Tibial nerve (tissue), 4 donors: Measurements from ENCODE around the gene MED12L. TPM values are rescaled to one million over a fixed set of nuclear protein-coding genes. Genes with fewer than 3 reads are reported as not detected.

Experiments
- DNase-seq, 2 donors: peaks; one replicate each; pipeline ENCODE4 v3.0.0-alpha.2; 2019; ENCODE audit warnings: low spot score in 2 of 2
- H3K27ac ChIP-seq, 4 donors: fragments of 200-600 bp; sonication (generic) in 3 of 4; one replicate each; pipeline ENCODE4 v1.5.1; 2017 to 2019; ENCODE audit warnings: mild to moderate bottlenecking in 1 of 4
- H3K27me3 ChIP-seq, 2 donors: fragments of 200-600 bp; sonication (generic) in 1 of 2; one replicate each; pipeline versions ENCODE4 v1.5.1 to v1.6.0; 2017 to 2019
- H3K36me3 ChIP-seq, 3 donors: fragments of 200-600 bp; sonication (generic); one replicate each; pipeline ENCODE4 v1.5.1; 2018 to 2019
- H3K4me1 ChIP-seq, 4 donors: fragments of 200-600 bp; sonication (generic) in 3 of 4; one replicate each; pipeline ENCODE4 v1.5.1; 2017 to 2019
- H3K4me3 ChIP-seq, 4 donors: fragments of 200-600 bp; sonication (generic) in 3 of 4; one replicate each; pipeline ENCODE4 v1.5.1; 2017 to 2019; ENCODE audit warnings: mild to moderate bottlenecking in 1 of 4, moderate library complexity in 1 of 4
- H3K9me3 ChIP-seq, 4 donors: fragments of 200-600 bp; sonication (generic) in 3 of 4; one replicate each; pipeline ENCODE4 v1.5.1; 2017 to 2019
- CTCF ChIP-seq, 5 experiments: fragments of 200-600 bp in 3 of 5; fragments of 450-650 bp in 2 of 5; sonication (generic) in 3 of 5; IDR thresholded peaks; one replicate each; pipeline ENCODE4 v1.5.1; 2016 to 2019; ENCODE audit warnings: antibody characterized with exemption in 5 of 5, mild to moderate bottlenecking in 3 of 5, moderate library complexity in 2 of 5
- EP300 ChIP-seq, 2 donors: sonication (generic); formaldehyde crosslinking; IDR thresholded peaks; one replicate each; pipeline ENCODE4 v1.6.1; 2017; ENCODE audit warnings: antibody characterized with exemption in 2 of 2, mild to moderate bottlenecking in 1 of 2
- POLR2A ChIP-seq, 2 donors: fragments of 450-650 bp; IDR thresholded peaks; one replicate each; pipeline ENCODE4 v1.6.1; 2017; ENCODE audit warnings: antibody characterized with exemption in 2 of 2, mild to moderate bottlenecking in 2 of 2, moderate library complexity in 2 of 2
- WGBS, 2 donors: methylation state at CpG; one replicate each; pipeline ENCODE4 v1.1.5; 2018; 5-methylcytosine and 5-hydroxymethylcytosine counted together
- total RNA-seq, 4 donors: library from RNA; depleted of rRNA; stranded (reverse); fragments of >200 nt; gene quantifications; one replicate each; pipeline ENCODE4 v1.1.0, GENCODE V29; 2016

MED12L gene
- total RNA-seq, 4 donors from 2014 or later = 1.2 to 5.9 (median 2.4) TPM

GRCh38 chr3:151322511-151322910, 237.0 kb downstream of the MED12L start:
- Histone ChIP-seq H3K4me1 (peaks cover 0 to 4% (median 0%) of the 10 kb centered on the region in 4 donors), H3K36me3 (no peaks in the 10 kb centered on the region), H3K9me3 (no peaks in the 10 kb centered on the region), H3K4me3 (no peak overlapping the region), H3K27me3 (no peaks in the 10 kb centered on the region), H3K27ac (no peak overlapping the region)
- 88 to 89% methylated on average over 1 of the region's 1 CpG for WGBS, 2 donors
- no peak for DNase-seq
- TF ChIP-seq POLR2A (IDR thresholded peaks at IDR 0.05) (no peak), CTCF (IDR thresholded peaks at IDR 0.05) (no peak), EP300 (IDR thresholded peaks at IDR 0.05) (no peak)

GRCh38 chr3:151327571-151328198, 242.2 kb downstream of the MED12L start:
- WGBS, 2 donors = 7 to 10% methylated on average over 3 of the region's 3 CpGs
- TF ChIP-seq POLR2A (IDR thresholded peaks at IDR 0.05) (no peak), CTCF (IDR thresholded peaks at IDR 0.05) (peak in 4 of 5 experiments; percentile 27 to 64 (median 53))
- DNase-seq = no peak
- no peaks in the 10 kb centered on the region for H3K36me3 ChIP-seq
- peaks cover 0 to 13% (median 0%) of the 10 kb centered on the region in 4 donors for H3K4me1 ChIP-seq
- H3K27ac ChIP-seq = peak overlapping the region in 1 of 4 donors; percentile 29
- H3K9me3 ChIP-seq = no peaks in the 10 kb centered on the region
- H3K27me3 ChIP-seq = no peaks in the 10 kb centered on the region
- peak overlapping the region in 1 of 4 donors; percentile 39 for H3K4me3 ChIP-seq

- no peak for DNase-seq
- no peaks in the 10 kb centered on the region for H3K9me3 ChIP-seq
- WGBS, 2 donors = 53 to 55% methylated on average over 10 of the region's 10 CpGs
- peak overlapping the region in 1 of 4 donors; percentile 29 for H3K27ac ChIP-seq
- TF ChIP-seq EP300 (IDR thresholded peaks at IDR 0.05) (peak in 1 of 2 donors; percentile 44), CTCF (IDR thresholded peaks at IDR 0.05) (no peak)
- H3K27me3 ChIP-seq = no peaks in the 10 kb centered on the region
- H3K4me1 ChIP-seq = peaks cover 0 to 13% (median 0%) of the 10 kb centered on the region in 4 donors
- no peaks in the 10 kb centered on the region for H3K36me3 ChIP-seq
- H3K4me3 ChIP-seq = peak overlapping the region in 2 of 4 donors; percentile 1 to 39
These were observed 243.0 kb downstream of the MED12L start for GRCh38 chr3:151328298-151328995.

- no peaks in the 10 kb centered on the region for H3K36me3 ChIP-seq
- WGBS, 2 donors = 89 to 92% methylated on average over 1 of the region's 1 CpG
- H3K4me3 ChIP-seq = peak within 1 kb of the TSS in 2 of 4 donors; percentile 1 to 39
- peaks cover 0 to 13% (median 0%) of the 10 kb centered on the region in 4 donors for H3K4me1 ChIP-seq
- H3K9me3 ChIP-seq = no peaks in the 10 kb centered on the region
- H3K27me3 ChIP-seq = no peaks in the 10 kb centered on the region
- DNase-seq = no peak
- TF ChIP-seq EP300 (IDR thresholded peaks at IDR 0.05) = peak in 1 of 2 donors; percentile 42
- TF ChIP-seq POLR2A (IDR thresholded peaks at IDR 0.05) = no peak
- peak within 1 kb of the TSS in 1 of 4 donors; percentile 29 for H3K27ac ChIP-seq
These were observed 243.9 kb downstream of the MED12L start, which contains the start of gene P2RY13 for GRCh38 chr3:151329363-151329762. TSS of gene P2RY13 (minus strand) at chr3:151329549. CDS start at chr3:151329528, 21 bp downstream.

- DNase-seq = no peak
- Histone ChIP-seq H3K27ac (no peak overlapping the region), H3K9me3 (no peaks in the 10 kb centered on the region), H3K4me1 (peaks cover 0 to 13% (median 0%) of the 10 kb centered on the region in 4 donors), H3K27me3 (no peaks in the 10 kb centered on the region), H3K4me3 (no peak overlapping the region), H3K36me3 (no peaks in the 10 kb centered on the region)
- TF ChIP-seq POLR2A (IDR thresholded peaks at IDR 0.05) (no peak), EP300 (IDR thresholded peaks at IDR 0.05) (no peak), CTCF (IDR thresholded peaks at IDR 0.05) (no peak)
- 62 to 84% methylated on average over 4 of the region's 4 CpGs for WGBS, 2 donors
These were observed 244.9 kb downstream of the MED12L start for GRCh38 chr3:151330379-151330778.
